ENCODE data around the gene PARD3B. TPM values are rescaled to one million over a fixed set of nuclear protein-coding genes. Genes with fewer than 3 reads are reported as not detected.

The PARD3B gene
- total RNA-seq, 1 donor from 2014 or later, result 0.66 TPM

- H3K4me3 Mint-ChIP-seq (ENCODE audit: unreplicated experiment), result no peak overlapping the region
- no peaks in the 10 kb centered on the region for H3K36me3 Mint-ChIP-seq (ENCODE audit: unreplicated experiment)
- H3K27ac Mint-ChIP-seq (ENCODE audit: unreplicated experiment), result no peak overlapping the region
- no peaks in the 10 kb centered on the region for H3K9me3 Mint-ChIP-seq (ENCODE audit: unreplicated experiment)
- no peak for TF ChIP-seq CTCF (IDR thresholded peaks at IDR 0.05; ENCODE audit: partially characterized antibody, unreplicated experiment)
- no peaks in the 10 kb centered on the region for H3K4me1 Mint-ChIP-seq (ENCODE audit: low read depth, unreplicated experiment)
- no peaks in the 10 kb centered on the region for H3K27me3 Mint-ChIP-seq (ENCODE audit: unreplicated experiment)
- DNase-seq, result no peak
Measured at GRCh38 chr2:205402011-205402410, 856.7 kb downstream of the PARD3B start.

- no peak for TF ChIP-seq CTCF (IDR thresholded peaks at IDR 0.05; ENCODE audit: partially characterized antibody, unreplicated experiment)
- Mint-ChIP-seq H3K27ac (ENCODE audit: unreplicated experiment) (no peak overlapping the region), H3K36me3 (ENCODE audit: unreplicated experiment) (no peaks in the 10 kb centered on the region), H3K9me3 (ENCODE audit: unreplicated experiment) (no peaks in the 10 kb centered on the region), H3K4me1 (ENCODE audit: low read depth, unreplicated experiment) (no peaks in the 10 kb centered on the region), H3K27me3 (ENCODE audit: unreplicated experiment) (no peaks in the 10 kb centered on the region), H3K4me3 (ENCODE audit: unreplicated experiment) (no peak overlapping the region)
- DNase-seq, result no peak
Measured at GRCh38 chr2:205403244-205403825, 858.1 kb downstream of the PARD3B start.

- H3K4me1 Mint-ChIP-seq (ENCODE audit: low read depth, unreplicated experiment), result no peaks in the 10 kb centered on the region
- no peak overlapping the region for H3K4me3 Mint-ChIP-seq (ENCODE audit: unreplicated experiment)
- no peak for TF ChIP-seq CTCF (IDR thresholded peaks at IDR 0.05; ENCODE audit: partially characterized antibody, unreplicated experiment)
- no peaks in the 10 kb centered on the region for H3K9me3 Mint-ChIP-seq (ENCODE audit: unreplicated experiment)
- no peaks in the 10 kb centered on the region for H3K36me3 Mint-ChIP-seq (ENCODE audit: unreplicated experiment)
- no peak overlapping the region for H3K27ac Mint-ChIP-seq (ENCODE audit: unreplicated experiment)
- DNase-seq, result no peak
- no peaks in the 10 kb centered on the region for H3K27me3 Mint-ChIP-seq (ENCODE audit: unreplicated experiment)
Measured at GRCh38 chr2:205405194-205405593, 859.9 kb downstream of the PARD3B start.

GRCh38 chr2:205405752-205406151 is 860.5 kb downstream of the PARD3B start:
- no peaks in the 10 kb centered on the region for H3K36me3 Mint-ChIP-seq (ENCODE audit: unreplicated experiment)
- no peak for DNase-seq
- H3K27ac Mint-ChIP-seq (ENCODE audit: unreplicated experiment), result no peak overlapping the region
- no peak for TF ChIP-seq CTCF (IDR thresholded peaks at IDR 0.05; ENCODE audit: partially characterized antibody, unreplicated experiment)
- H3K4me3 Mint-ChIP-seq (ENCODE audit: unreplicated experiment), result no peak overlapping the region
- no peaks in the 10 kb centered on the region for H3K9me3 Mint-ChIP-seq (ENCODE audit: unreplicated experiment)
- H3K4me1 Mint-ChIP-seq (ENCODE audit: low read depth, unreplicated experiment), result no peaks in the 10 kb centered on the region
- no peaks in the 10 kb centered on the region for H3K27me3 Mint-ChIP-seq (ENCODE audit: unreplicated experiment)

- Mint-ChIP-seq H3K4me3 (ENCODE audit: unreplicated experiment) (no peak overlapping the region), H3K9me3 (ENCODE audit: unreplicated experiment) (no peaks in the 10 kb centered on the region), H3K27ac (ENCODE audit: unreplicated experiment) (no peak overlapping the region), H3K27me3 (ENCODE audit: unreplicated experiment) (no peaks in the 10 kb centered on the region), H3K4me1 (ENCODE audit: low read depth, unreplicated experiment) (no peaks in the 10 kb centered on the region), H3K36me3 (ENCODE audit: unreplicated experiment) (no peaks in the 10 kb centered on the region)
- no peak for DNase-seq
- TF ChIP-seq CTCF (IDR thresholded peaks at IDR 0.05; ENCODE audit: partially characterized antibody, unreplicated experiment), result no peak
Measured at GRCh38 chr2:205407984-205408383, 862.7 kb downstream of the PARD3B start.
